ENCODE data around the gene DAP.

The DAP gene

GRCh38 chr5:10712574-10713366, 48.3 kb downstream of the DAP start:
- peak; percentile 31 for FAIRE-seq

GRCh38 chr5:10711562-10711961, 49.5 kb downstream of the DAP start:
- no peak for FAIRE-seq
- DNase-seq (ENCODE audit: insufficient read length, low spot score) = no peak

More at GRCh38 chr5:10712574-10713366, 48.3 kb downstream of the DAP start:
- DNase-seq (ENCODE audit: insufficient read length, low spot score) = no peak

GRCh38 chr5:10710513-10711128, 50.4 kb downstream of the DAP start:
- FAIRE-seq (no peak), DNase-seq (ENCODE audit: insufficient read length, low spot score) (no peak)

GRCh38 chr5:10709933-10710332, 51.1 kb downstream of the DAP start:
- DNase-seq (ENCODE audit: insufficient read length, low spot score) (no peak), FAIRE-seq (no peak)

GRCh38 chr5:10709409-10709808, 51.6 kb downstream of the DAP start:
- no peak for FAIRE-seq
- no peak for DNase-seq (ENCODE audit: insufficient read length, low spot score)

GRCh38 chr5:10708189-10708944, 52.7 kb downstream of the DAP start:
- DNase-seq (ENCODE audit: insufficient read length, low spot score) = no peak
- FAIRE-seq = no peak

- no peak for DNase-seq (ENCODE audit: insufficient read length, low spot score)
- no peak for FAIRE-seq
Measured at GRCh38 chr5:10707198-10708142, 53.6 kb downstream of the DAP start.

GRCh38 chr5:10706326-10706725, 54.7 kb downstream of the DAP start:
- DNase-seq (ENCODE audit: insufficient read length, low spot score) = no peak
- no peak for FAIRE-seq

- DNase-seq (ENCODE audit: insufficient read length, low spot score) (no peak), FAIRE-seq (no peak)
Measured at GRCh38 chr5:10705747-10706146, 55.3 kb downstream of the DAP start.

- FAIRE-seq (no peak), DNase-seq (ENCODE audit: insufficient read length, low spot score) (no peak)
Measured at GRCh38 chr5:10704949-10705621, 55.9 kb downstream of the DAP start.

- DNase-seq (ENCODE audit: insufficient read length, low spot score) = no peak
Measured at GRCh38 chr5:10703676-10704075, 57.4 kb downstream of the DAP start.

GRCh38 chr5:10702911-10703491, 58.0 kb downstream of the DAP start:
- no peak for FAIRE-seq
- no peak for DNase-seq (ENCODE audit: insufficient read length, low spot score)

More at GRCh38 chr5:10703676-10704075, 57.4 kb downstream of the DAP start:
- FAIRE-seq = no peak

GRCh38 chr5:10702040-10702629, 58.9 kb downstream of the DAP start:
- no peak for FAIRE-seq
- no peak for DNase-seq (ENCODE audit: insufficient read length, low spot score)

GRCh38 chr5:10701567-10702039, 59.4 kb downstream of the DAP start:
- FAIRE-seq = no peak
- DNase-seq (ENCODE audit: insufficient read length, low spot score) = no peak

- DNase-seq (ENCODE audit: insufficient read length, low spot score) (no peak), FAIRE-seq (no peak)
Measured at GRCh38 chr5:10700516-10700915, 60.5 kb downstream of the DAP start.

GRCh38 chr5:10699987-10700386, 61.0 kb downstream of the DAP start:
- peak; percentile 79 for FAIRE-seq

GRCh38 chr5:10699281-10699874, 61.7 kb downstream of the DAP start:
- no peak for DNase-seq (ENCODE audit: insufficient read length, low spot score)
- peak; percentile 60 for FAIRE-seq

More at GRCh38 chr5:10699987-10700386, 61.0 kb downstream of the DAP start:
- DNase-seq (ENCODE audit: insufficient read length, low spot score) = no peak

- FAIRE-seq (no peak), DNase-seq (ENCODE audit: insufficient read length, low spot score) (no peak)
Measured at GRCh38 chr5:10695759-10696543, 65.1 kb downstream of the DAP start.
